ENCODE measurements around the gene SLC25A12.

DNA sequence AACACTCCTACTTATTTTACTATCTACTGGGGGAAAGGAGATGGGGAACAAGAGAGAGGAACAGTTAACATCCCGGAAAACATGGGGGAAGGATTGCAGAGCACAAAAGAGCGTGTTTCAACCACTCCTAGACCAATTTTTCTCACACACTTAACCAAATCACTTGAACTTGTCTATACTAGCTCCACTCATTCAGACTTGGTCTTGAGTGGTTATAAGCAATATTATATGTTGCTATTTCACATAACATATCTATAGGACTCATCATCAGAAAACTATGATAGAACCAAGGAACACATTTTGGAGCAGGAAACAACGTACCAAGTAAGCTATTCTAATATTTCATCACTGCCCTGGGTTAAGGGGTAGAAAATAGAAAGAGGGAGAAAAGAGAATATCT is 31.5 kb downstream of the SLC25A12 start:
- TF ChIP-seq POLR2A (IDR thresholded peaks at IDR 0.05): no peak
- TF ChIP-seq, protein P1, sequence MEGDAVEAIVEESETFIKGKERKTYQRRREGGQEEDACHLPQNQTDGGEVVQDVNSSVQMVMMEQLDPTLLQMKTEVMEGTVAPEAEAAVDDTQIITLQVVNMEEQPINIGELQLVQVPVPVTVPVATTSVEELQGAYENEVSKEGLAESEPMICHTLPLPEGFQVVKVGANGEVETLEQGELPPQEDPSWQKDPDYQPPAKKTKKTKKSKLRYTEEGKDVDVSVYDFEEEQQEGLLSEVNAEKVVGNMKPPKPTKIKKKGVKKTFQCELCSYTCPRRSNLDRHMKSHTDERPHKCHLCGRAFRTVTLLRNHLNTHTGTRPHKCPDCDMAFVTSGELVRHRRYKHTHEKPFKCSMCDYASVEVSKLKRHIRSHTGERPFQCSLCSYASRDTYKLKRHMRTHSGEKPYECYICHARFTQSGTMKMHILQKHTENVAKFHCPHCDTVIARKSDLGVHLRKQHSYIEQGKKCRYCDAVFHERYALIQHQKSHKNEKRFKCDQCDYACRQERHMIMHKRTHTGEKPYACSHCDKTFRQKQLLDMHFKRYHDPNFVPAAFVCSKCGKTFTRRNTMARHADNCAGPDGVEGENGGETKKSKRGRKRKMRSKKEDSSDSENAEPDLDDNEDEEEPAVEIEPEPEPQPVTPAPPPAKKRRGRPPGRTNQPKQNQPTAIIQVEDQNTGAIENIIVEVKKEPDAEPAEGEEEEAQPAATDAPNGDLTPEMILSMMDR (IDR thresholded peaks at IDR 0.05): no peak

Measured in Peyer's patch (tissue), 4 donors.